ENCODE data around the gene NRG3.

The NRG3 gene

DNA sequence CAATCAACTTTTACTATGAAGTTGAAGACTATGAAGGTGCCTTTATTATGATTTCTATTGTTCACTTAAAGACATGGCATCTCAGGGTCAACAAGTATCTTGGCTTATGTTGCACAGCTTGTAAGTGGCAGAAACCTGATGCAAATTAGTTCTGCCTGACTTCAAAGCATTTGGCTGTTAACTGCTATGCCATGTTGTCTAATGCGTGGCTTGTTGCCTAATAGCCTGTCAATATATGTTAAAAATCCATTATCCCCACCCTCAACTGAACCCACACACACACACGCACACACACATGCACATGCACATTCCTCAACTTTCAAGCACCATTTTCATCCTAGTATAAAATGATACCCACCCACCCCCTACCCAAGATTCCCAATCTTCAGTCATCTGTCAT, 217.1 kb downstream of the NRG3 start:
- no peaks in the 10 kb centered on the region for H3K27me3 ChIP-seq (ENCODE audit: control insufficient read depth in 1 of 2, insufficient read depth in 2 of 2, low read length in 2 of 2)
- no peaks in the 10 kb centered on the region for H3K9me3 ChIP-seq (ENCODE audit: low read length)
- H3K27ac ChIP-seq (ENCODE audit: low read depth, low read length) = no peak overlapping the region
- H3K9ac ChIP-seq (ENCODE audit: low read length) = no peak overlapping the region
- H3K36me3 ChIP-seq (ENCODE audit: insufficient read depth, low read length) = no peaks in the 10 kb centered on the region
- no peak overlapping the region for H3K4me3 ChIP-seq (ENCODE audit: low read depth in 1 of 2, low read length in 2 of 2)
- no peaks in the 10 kb centered on the region for H3K4me1 ChIP-seq (ENCODE audit: insufficient read depth, low read length)

DNA sequence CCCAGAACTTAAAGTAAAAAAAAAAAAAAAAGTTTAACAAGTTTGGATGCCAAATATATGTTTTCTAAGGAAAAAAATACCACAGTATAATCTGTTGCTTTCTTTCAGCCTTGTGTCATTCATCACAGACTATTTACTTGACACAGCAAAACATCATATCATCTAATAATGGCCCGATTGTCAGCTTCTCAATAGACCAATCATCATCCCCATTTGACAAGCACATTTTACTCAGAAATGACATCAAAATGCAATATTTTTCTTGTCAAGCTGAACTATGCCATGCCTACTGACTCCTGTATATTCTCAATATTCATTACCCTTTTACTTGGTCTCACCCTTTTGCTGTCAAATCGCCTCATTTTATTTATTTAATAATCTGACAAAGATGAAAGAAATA, 249.7 kb downstream of the NRG3 start:
- Histone ChIP-seq H3K4me1 (ENCODE audit: insufficient read depth, low read length) (no peaks in the 10 kb centered on the region), H3K9me3 (ENCODE audit: low read length) (no peaks in the 10 kb centered on the region), H3K36me3 (ENCODE audit: insufficient read depth, low read length) (no peaks in the 10 kb centered on the region), H3K27ac (ENCODE audit: low read depth, low read length) (no peak overlapping the region), H3K4me3 (ENCODE audit: low read depth in 1 of 2, low read length in 2 of 2) (no peak overlapping the region), H3K9ac (ENCODE audit: low read length) (no peak overlapping the region), H3K27me3 (ENCODE audit: control insufficient read depth in 1 of 2, insufficient read depth in 2 of 2, low read length in 2 of 2) (no peaks in the 10 kb centered on the region)

DNA sequence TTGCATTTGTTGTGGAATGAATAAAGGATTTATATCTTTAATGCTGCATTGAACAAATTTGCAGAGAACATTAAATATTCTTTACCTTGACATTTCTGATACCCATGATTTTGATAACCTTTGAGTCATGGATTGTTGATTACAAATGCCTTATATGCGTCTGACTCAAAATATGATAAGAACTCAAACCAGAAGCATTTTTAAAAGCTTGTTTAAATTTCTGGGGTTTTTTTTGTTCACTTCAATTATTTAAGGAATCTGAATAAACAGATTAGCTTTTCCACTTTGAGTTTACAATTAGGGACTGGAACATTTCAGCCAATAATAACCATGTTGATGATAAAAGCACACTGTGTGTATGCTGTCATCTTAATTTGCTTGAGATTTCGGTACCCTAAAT, 253.5 kb downstream of the NRG3 start:
- no peaks in the 10 kb centered on the region for H3K9me3 ChIP-seq (ENCODE audit: low read length)
- H3K9ac ChIP-seq (ENCODE audit: low read length) = no peak overlapping the region
- no peaks in the 10 kb centered on the region for H3K27me3 ChIP-seq (ENCODE audit: control insufficient read depth in 1 of 2, insufficient read depth in 2 of 2, low read length in 2 of 2)
- no peak overlapping the region for H3K27ac ChIP-seq (ENCODE audit: low read depth, low read length)
- H3K4me3 ChIP-seq (ENCODE audit: low read depth in 1 of 2, low read length in 2 of 2) = no peak overlapping the region
- no peaks in the 10 kb centered on the region for H3K4me1 ChIP-seq (ENCODE audit: insufficient read depth, low read length)
- no peaks in the 10 kb centered on the region for H3K36me3 ChIP-seq (ENCODE audit: insufficient read depth, low read length)

DNA sequence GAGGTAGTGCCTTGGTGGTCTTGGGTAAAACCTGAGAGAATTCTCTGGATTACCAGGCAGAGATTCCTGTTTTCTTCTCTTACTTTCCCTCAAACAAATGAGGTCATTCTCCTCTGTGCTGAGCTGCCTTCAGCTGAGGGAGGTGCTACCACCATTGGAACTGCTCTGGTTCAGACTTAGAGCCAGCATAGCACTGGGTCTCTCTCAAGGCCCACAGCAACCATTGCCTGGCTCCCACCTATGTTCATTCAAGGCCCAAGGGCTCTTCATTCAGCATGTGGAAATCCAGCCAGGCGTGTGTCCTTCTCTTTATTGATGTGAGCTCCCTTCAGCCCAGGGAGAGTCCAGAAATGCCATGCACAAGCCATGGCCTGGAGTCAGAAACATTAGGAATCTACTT, 261.1 kb downstream of the NRG3 start:
- no peaks in the 10 kb centered on the region for H3K36me3 ChIP-seq (ENCODE audit: insufficient read depth, low read length)
- no peaks in the 10 kb centered on the region for H3K4me1 ChIP-seq (ENCODE audit: insufficient read depth, low read length)
- no peaks in the 10 kb centered on the region for H3K27me3 ChIP-seq (ENCODE audit: control insufficient read depth in 1 of 2, insufficient read depth in 2 of 2, low read length in 2 of 2)
- no peaks in the 10 kb centered on the region for H3K9me3 ChIP-seq (ENCODE audit: low read length)
- no peak overlapping the region for H3K4me3 ChIP-seq (ENCODE audit: low read depth in 1 of 2, low read length in 2 of 2)
- H3K9ac ChIP-seq (ENCODE audit: low read length) = no peak overlapping the region
- H3K27ac ChIP-seq (ENCODE audit: low read depth, low read length) = no peak overlapping the region

DNA sequence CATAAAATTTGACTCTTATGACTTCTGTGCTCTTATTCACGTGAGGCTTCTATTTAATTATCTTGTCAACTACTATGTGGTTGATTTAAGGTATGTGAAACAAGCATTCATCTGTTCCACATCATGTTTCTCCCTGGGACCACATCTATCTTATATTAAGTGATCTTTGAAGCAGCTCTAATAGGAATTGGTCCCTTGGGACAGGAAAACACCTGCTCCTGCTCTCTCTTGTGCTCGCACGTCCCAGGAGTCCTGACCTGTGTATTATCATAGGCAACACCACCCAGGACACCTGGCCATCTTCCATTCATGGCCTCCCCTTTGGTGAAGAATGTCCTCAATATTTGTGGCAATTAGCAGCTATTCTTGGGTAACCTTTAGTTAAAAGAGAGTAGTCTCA, 269.2 kb downstream of the NRG3 start:
- no peaks in the 10 kb centered on the region for H3K27me3 ChIP-seq (ENCODE audit: control insufficient read depth in 1 of 2, insufficient read depth in 2 of 2, low read length in 2 of 2)
- no peaks in the 10 kb centered on the region for H3K4me1 ChIP-seq (ENCODE audit: insufficient read depth, low read length)
- H3K9ac ChIP-seq (ENCODE audit: low read length) = no peak overlapping the region
- no peak overlapping the region for H3K4me3 ChIP-seq (ENCODE audit: low read depth in 1 of 2, low read length in 2 of 2)
- no peaks in the 10 kb centered on the region for H3K9me3 ChIP-seq (ENCODE audit: low read length)
- no peak overlapping the region for H3K27ac ChIP-seq (ENCODE audit: low read depth, low read length)
- H3K36me3 ChIP-seq (ENCODE audit: insufficient read depth, low read length) = no peaks in the 10 kb centered on the region

DNA sequence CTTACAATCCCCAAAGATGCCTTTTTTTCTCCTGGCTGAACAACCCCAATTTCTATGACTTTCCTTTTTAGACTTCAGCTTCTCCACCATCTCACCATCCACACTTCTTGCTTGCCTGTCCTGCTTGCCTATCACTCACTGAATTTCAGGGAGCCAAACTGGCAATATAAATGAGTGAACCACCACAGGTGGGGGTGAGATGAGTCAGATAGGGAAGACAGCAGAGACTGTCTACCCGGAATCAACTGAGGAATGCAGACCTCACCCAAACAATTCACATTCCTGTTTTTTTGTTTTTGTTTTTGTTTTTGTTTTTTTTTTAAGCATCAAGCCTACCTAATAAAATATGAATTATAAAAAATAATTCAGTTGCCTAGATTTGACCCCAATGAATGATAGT, 273.8 kb downstream of the NRG3 start:
- no peaks in the 10 kb centered on the region for H3K4me1 ChIP-seq (ENCODE audit: insufficient read depth, low read length)
- H3K4me3 ChIP-seq (ENCODE audit: low read depth in 1 of 2, low read length in 2 of 2) = no peak overlapping the region
- H3K27me3 ChIP-seq (ENCODE audit: control insufficient read depth in 1 of 2, insufficient read depth in 2 of 2, low read length in 2 of 2) = no peaks in the 10 kb centered on the region
- no peaks in the 10 kb centered on the region for H3K36me3 ChIP-seq (ENCODE audit: insufficient read depth, low read length)
- no peak overlapping the region for H3K27ac ChIP-seq (ENCODE audit: low read depth, low read length)
- no peak overlapping the region for H3K9ac ChIP-seq (ENCODE audit: low read length)
- no peaks in the 10 kb centered on the region for H3K9me3 ChIP-seq (ENCODE audit: low read length)

DNA sequence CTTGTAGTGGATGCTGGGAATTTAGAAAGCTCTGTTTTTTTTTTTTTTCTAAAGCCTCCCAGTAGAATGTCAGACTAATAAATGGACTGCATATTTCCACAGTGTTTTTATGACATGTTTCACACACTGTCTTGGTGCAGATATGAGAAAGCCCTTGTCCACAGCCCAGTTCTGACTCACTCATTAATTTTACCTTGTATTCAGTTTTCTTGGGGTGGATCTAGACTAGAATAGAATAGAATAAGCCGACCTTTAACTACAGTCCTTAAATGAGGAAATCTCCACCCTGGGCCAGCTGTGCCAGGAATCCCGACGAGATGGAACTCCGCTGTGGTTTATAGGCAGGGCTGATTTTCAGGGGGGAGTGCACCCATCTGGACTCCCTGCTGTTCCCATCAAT, 274.7 kb downstream of the NRG3 start:
- no peak overlapping the region for H3K27ac ChIP-seq (ENCODE audit: low read depth, low read length)
- no peak overlapping the region for H3K4me3 ChIP-seq (ENCODE audit: low read depth in 1 of 2, low read length in 2 of 2)
- no peaks in the 10 kb centered on the region for H3K4me1 ChIP-seq (ENCODE audit: insufficient read depth, low read length)
- no peaks in the 10 kb centered on the region for H3K36me3 ChIP-seq (ENCODE audit: insufficient read depth, low read length)
- H3K9ac ChIP-seq (ENCODE audit: low read length) = no peak overlapping the region
- H3K27me3 ChIP-seq (ENCODE audit: control insufficient read depth in 1 of 2, insufficient read depth in 2 of 2, low read length in 2 of 2) = no peaks in the 10 kb centered on the region
- peaks cover 3% of the 10 kb centered on the region for H3K9me3 ChIP-seq (ENCODE audit: low read length)

DNA sequence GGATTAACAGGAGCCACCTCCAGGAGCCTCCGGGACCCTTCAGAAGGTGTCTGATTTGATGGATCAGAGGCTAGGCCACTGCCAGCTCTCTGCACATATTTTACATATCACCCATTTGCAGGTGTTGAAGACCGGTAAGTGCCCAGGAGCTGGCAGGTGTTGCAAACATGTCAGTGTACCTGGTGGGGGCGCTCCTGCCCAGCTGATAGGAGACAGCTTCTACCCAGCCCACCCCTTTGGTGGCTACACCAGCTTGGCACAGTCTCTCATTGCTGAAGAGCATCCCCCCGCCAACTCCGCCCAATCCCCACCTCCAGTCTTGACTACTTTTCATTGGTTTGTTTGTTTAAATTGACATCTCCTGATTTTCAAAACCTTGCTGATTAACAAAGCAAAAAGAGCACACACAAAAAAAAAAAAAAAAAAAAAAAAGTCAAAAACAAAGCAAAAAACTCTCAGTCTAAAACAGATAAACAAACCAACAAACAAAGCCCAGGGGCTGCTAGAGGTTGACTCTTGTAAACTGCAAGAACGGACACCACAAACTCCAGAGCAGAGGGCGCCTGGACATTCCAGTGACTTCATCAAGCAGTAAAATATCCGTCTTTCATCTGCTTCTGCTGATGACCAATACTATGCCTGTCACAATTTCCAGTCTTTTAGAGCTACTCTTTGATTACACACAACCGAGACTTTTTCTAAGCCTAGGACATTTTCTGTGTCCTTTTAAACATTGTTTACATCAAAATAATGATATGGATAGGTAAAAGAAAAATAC, 275.3 kb downstream of the NRG3 start:
- H3K4me3 ChIP-seq (ENCODE audit: low read depth in 1 of 2, low read length in 2 of 2) = no peak overlapping the region
- H3K27ac ChIP-seq (ENCODE audit: low read depth, low read length) = no peak overlapping the region
- no peaks in the 10 kb centered on the region for H3K27me3 ChIP-seq (ENCODE audit: control insufficient read depth in 1 of 2, insufficient read depth in 2 of 2, low read length in 2 of 2)
- H3K36me3 ChIP-seq (ENCODE audit: insufficient read depth, low read length) = no peaks in the 10 kb centered on the region
- no peaks in the 10 kb centered on the region for H3K4me1 ChIP-seq (ENCODE audit: insufficient read depth, low read length)
- H3K9ac ChIP-seq (ENCODE audit: low read length) = no peak overlapping the region
- H3K9me3 ChIP-seq (ENCODE audit: low read length) = peaks cover 3% of the 10 kb centered on the region

DNA sequence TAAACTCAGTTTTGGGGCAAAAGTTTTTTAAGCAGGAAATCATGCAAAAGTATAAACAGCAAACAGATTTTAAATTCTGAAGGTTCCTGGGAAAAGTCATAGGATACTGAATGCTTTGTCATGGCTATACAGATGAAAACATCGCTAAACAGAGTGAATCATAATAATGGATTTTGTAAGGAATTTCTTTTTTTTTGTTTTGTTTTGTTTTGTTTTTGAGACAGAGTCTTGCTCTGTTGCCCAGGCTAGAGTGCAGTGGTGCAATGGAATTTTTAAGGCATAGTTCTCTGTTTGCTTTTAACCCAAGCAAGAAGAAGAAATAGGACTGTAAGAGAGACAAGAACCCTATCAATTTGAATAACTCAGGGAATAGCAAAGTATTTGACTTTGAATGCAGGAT, 285.3 kb downstream of the NRG3 start:
- H3K4me1 ChIP-seq (ENCODE audit: insufficient read depth, low read length) = no peaks in the 10 kb centered on the region
- H3K4me3 ChIP-seq (ENCODE audit: low read depth in 1 of 2, low read length in 2 of 2) = no peak overlapping the region
- no peaks in the 10 kb centered on the region for H3K27me3 ChIP-seq (ENCODE audit: control insufficient read depth in 1 of 2, insufficient read depth in 2 of 2, low read length in 2 of 2)
- H3K27ac ChIP-seq (ENCODE audit: low read depth, low read length) = no peak overlapping the region
- H3K9ac ChIP-seq (ENCODE audit: low read length) = no peak overlapping the region
- H3K9me3 ChIP-seq (ENCODE audit: low read length) = no peaks in the 10 kb centered on the region
- H3K36me3 ChIP-seq (ENCODE audit: insufficient read depth, low read length) = no peaks in the 10 kb centered on the region

DNA sequence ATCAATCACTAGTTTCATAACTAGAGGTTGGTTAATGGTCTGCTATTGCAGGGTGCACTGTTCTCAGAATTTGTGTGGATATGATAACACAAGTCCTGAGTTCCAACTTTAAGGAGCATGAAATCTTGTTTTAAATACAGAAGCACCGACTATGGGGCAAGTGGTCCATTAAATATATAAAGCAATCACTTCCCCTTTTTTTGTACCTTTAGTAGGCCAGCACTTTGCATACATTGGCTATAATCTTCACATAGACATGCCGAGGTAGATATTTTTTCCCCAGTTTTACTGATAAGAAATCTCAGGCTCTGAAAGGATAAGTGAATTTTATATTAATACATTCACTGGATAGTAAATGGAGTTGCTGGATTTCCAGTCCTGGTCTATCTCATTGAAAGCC, 286.3 kb downstream of the NRG3 start:
- H3K9me3 ChIP-seq (ENCODE audit: low read length) = no peaks in the 10 kb centered on the region
- H3K4me1 ChIP-seq (ENCODE audit: insufficient read depth, low read length) = no peaks in the 10 kb centered on the region
- no peaks in the 10 kb centered on the region for H3K36me3 ChIP-seq (ENCODE audit: insufficient read depth, low read length)
- H3K27ac ChIP-seq (ENCODE audit: low read depth, low read length) = no peak overlapping the region
- H3K27me3 ChIP-seq (ENCODE audit: control insufficient read depth in 1 of 2, insufficient read depth in 2 of 2, low read length in 2 of 2) = no peaks in the 10 kb centered on the region
- H3K9ac ChIP-seq (ENCODE audit: low read length) = no peak overlapping the region
- H3K4me3 ChIP-seq (ENCODE audit: low read depth in 1 of 2, low read length in 2 of 2) = no peak overlapping the region

DNA sequence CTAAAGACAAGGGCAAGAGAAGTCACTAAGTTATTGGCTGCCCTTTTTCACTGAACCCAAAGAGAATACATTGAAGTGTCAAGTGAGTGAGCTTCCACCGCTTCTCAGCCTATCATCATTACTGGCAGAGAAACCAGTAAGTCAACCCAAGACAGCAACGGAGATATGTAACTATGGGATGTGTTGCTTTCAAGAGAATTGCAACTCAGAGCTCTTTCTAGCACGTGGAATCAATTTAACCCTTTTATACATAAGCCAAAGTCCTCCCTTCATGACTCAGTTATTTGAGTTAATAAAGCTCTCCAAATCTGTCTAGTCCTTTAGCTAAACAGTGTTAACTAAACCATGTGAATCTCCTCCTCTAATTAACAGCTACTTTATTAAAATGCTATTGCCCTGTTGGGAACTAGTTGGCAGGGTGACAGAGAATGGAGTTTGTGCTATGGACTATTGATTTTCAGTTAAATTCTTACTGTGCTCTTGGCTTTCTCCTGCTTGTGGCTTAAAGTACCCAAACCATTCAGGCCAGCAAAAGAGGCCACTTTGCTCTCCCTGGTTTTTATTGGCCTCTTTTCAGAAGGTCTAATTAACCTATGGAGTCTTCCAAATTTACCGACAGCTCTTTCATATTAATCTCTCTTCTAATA, 287.7 kb downstream of the NRG3 start:
- no peaks in the 10 kb centered on the region for H3K36me3 ChIP-seq (ENCODE audit: insufficient read depth, low read length)
- no peak overlapping the region for H3K27ac ChIP-seq (ENCODE audit: low read depth, low read length)
- H3K27me3 ChIP-seq (ENCODE audit: control insufficient read depth in 1 of 2, insufficient read depth in 2 of 2, low read length in 2 of 2) = no peaks in the 10 kb centered on the region

DNA sequence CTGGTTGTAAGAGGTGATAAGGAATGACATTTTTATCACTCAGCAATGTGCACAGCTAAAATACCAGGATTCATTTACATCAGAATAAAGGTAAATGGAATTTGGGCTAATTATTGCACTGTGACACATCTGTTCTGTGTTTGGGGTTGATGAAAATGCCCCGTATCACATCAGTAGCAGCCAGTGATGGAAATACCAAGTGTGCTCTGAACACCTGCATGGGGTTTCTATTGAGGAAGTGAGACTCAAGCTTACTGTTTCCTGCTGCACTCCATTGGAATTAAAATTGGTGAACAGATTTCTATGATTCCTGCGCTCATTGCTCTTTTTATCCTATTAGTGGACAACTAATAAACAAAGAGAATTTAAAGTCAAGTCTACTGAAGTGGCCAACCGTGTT, 296.9 kb downstream of the NRG3 start:
- H3K9me3 ChIP-seq (ENCODE audit: low read length) = no peaks in the 10 kb centered on the region
- H3K27me3 ChIP-seq (ENCODE audit: control insufficient read depth in 1 of 2, insufficient read depth in 2 of 2, low read length in 2 of 2) = no peaks in the 10 kb centered on the region
- no peak overlapping the region for H3K27ac ChIP-seq (ENCODE audit: low read depth, low read length)
- no peaks in the 10 kb centered on the region for H3K36me3 ChIP-seq (ENCODE audit: insufficient read depth, low read length)
- no peak overlapping the region for H3K9ac ChIP-seq (ENCODE audit: low read length)
- H3K4me1 ChIP-seq (ENCODE audit: insufficient read depth, low read length) = no peaks in the 10 kb centered on the region
- no peak overlapping the region for H3K4me3 ChIP-seq (ENCODE audit: low read depth in 1 of 2, low read length in 2 of 2)

More for the DNA sequence above, 287.7 kb downstream of the NRG3 start:
- Histone ChIP-seq H3K9me3 (ENCODE audit: low read length) (no peaks in the 10 kb centered on the region), H3K9ac (ENCODE audit: low read length) (no peak overlapping the region), H3K4me1 (ENCODE audit: insufficient read depth, low read length) (no peaks in the 10 kb centered on the region), H3K4me3 (ENCODE audit: low read depth in 1 of 2, low read length in 2 of 2) (no peak overlapping the region)
